Measurements from ENCODE around the gene BBS7.

DNA sequence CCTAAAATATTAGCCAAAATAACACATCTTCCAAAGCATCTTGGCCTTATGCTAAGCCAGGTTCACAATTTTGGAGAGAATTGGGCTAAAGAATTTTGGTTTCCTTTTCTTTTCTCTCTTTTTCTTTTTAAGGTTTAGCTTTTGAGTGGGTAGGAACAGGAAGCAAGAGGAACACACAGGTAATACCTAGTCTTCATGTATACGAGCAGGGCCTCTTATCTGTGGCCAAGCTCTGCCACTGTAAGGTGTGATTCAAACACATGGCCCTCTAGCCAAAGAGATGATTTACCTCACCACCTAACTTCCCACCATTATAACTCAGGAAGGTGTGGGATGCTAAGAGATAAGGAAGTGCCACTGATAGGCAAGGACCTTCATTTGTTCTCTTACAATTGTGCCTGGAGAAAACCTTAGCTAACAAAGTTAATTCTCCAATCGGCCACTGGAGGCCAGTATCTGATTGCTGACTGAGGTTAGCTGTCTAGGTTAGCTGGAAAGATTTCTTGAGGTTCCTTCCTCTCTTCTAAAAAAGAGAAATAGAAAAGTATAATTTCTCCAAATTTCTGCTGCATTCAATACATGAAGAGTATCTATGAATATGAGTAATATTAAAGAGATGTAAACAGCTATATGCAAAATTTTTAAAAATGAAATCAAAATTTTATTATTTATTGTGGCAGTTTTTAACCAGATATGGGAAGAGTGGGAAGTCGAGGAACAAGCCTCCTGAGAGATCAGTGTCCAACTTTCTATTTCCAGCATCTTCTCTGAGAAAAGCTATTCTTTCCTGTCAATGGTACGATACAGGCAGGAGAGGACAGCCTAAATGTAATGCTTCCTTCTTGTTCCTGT, 30.1 kb upstream of the BBS7 start:
- TF ChIP-seq ZNF282 (IDR thresholded peaks at IDR 0.05; ENCODE audit: partially characterized antibody) (no peak), ZNF460 (CRISPR knock-in tag; IDR thresholded peaks at IDR 0.05; ENCODE audit: borderline replicate concordance) (no peak), ZNF350 (CRISPR knock-in tag; IDR thresholded peaks at IDR 0.05; ENCODE audit: borderline replicate concordance, low read depth) (no peak), MAZ (IDR thresholded peaks at IDR 0.05; ENCODE audit: borderline replicate concordance, low read depth, low read length) (no peak), MAZ (CRISPR knock-in tag; IDR thresholded peaks at IDR 0.05; ENCODE audit: low read depth) (no peak), SMAD3 (CRISPR knock-in tag; IDR thresholded peaks at IDR 0.05) (no peak), SKI (IDR thresholded peaks at IDR 0.05; ENCODE audit: partially characterized antibody) (no peak), MXI1 (IDR thresholded peaks at IDR 0.05; ENCODE audit: borderline replicate concordance, low read depth, low read length) (no peak), GTF3A (CRISPR knock-in tag; conservative IDR thresholded peaks at IDR 0.05) (no peak), EZH2 (conservative IDR thresholded peaks at IDR 0.05; ENCODE audit: low read depth, low read length) (no peak), ZNF121 (CRISPR knock-in tag; IDR thresholded peaks at IDR 0.05) (no peak), ZMYM3 (CRISPR knock-in tag; IDR thresholded peaks at IDR 0.05) (no peak)
- TF ChIP-seq, protein P1, sequence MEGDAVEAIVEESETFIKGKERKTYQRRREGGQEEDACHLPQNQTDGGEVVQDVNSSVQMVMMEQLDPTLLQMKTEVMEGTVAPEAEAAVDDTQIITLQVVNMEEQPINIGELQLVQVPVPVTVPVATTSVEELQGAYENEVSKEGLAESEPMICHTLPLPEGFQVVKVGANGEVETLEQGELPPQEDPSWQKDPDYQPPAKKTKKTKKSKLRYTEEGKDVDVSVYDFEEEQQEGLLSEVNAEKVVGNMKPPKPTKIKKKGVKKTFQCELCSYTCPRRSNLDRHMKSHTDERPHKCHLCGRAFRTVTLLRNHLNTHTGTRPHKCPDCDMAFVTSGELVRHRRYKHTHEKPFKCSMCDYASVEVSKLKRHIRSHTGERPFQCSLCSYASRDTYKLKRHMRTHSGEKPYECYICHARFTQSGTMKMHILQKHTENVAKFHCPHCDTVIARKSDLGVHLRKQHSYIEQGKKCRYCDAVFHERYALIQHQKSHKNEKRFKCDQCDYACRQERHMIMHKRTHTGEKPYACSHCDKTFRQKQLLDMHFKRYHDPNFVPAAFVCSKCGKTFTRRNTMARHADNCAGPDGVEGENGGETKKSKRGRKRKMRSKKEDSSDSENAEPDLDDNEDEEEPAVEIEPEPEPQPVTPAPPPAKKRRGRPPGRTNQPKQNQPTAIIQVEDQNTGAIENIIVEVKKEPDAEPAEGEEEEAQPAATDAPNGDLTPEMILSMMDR (CRISPR knock-in tag; IDR thresholded peaks at IDR 0.05), result peak; percentile 81
- TF ChIP-seq, protein P2, sequence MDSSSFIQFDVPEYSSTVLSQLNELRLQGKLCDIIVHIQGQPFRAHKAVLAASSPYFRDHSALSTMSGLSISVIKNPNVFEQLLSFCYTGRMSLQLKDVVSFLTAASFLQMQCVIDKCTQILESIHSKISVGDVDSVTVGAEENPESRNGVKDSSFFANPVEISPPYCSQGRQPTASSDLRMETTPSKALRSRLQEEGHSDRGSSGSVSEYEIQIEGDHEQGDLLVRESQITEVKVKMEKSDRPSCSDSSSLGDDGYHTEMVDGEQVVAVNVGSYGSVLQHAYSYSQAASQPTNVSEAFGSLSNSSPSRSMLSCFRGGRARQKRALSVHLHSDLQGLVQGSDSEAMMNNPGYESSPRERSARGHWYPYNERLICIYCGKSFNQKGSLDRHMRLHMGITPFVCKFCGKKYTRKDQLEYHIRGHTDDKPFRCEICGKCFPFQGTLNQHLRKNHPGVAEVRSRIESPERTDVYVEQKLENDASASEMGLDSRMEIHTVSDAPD (CRISPR knock-in tag; IDR thresholded peaks at IDR 0.05), result no peak

Measured in HepG2 (cell line).